Keratinocyte (primary cell): ENCODE results near the gene MPC1.

ENCODE experiments used
- CTCF ChIP-seq, 3 experiments: IDR thresholded peaks in 1 of 3; conservative IDR thresholded peaks in 1 of 3; optimal IDR thresholded peaks in 1 of 3; 2 replicates in 2 of 3; 3 replicates in 1 of 3; pipeline versions ENCODE3 to v1.5.1; 2011; ENCODE audit warnings: low read length in 3 of 3, mild to moderate bottlenecking in 3 of 3, moderate library complexity in 2 of 3, control low read depth in 1 of 3, inconsistent platforms in 1 of 3; ENCODE audit not compliant: insufficient read depth in 2 of 3; ENCODE audit errors: extremely low read depth in 1 of 3
- EZH2 ChIP-seq: IDR thresholded peaks from one replicate; pipeline ENCODE4 v1.6.1; 2012; ENCODE audit warnings: inconsistent platforms, mild to moderate bottlenecking, low read length, moderate library complexity

- TF ChIP-seq EZH2 (no peak), CTCF (optimal IDR thresholded peaks at IDR 0.05 in 1 of 3, IDR thresholded peaks at IDR 0.05 in 1 of 3, conservative IDR thresholded peaks at IDR 0.05 in 1 of 3; ENCODE audit: extremely low read depth in 1 of 3, insufficient read depth in 2 of 3, low read length in 3 of 3) (peak; percentile 69 to 92 (median 91))
Measured at GRCh38 chr6:166381733-166382499, 824 bp downstream of the MPC1 start.
